SK-N-SH (cell line): ENCODE results near the gene INTS12. TPM values are rescaled to one million over a fixed set of nuclear protein-coding genes. Genes with fewer than 3 reads are reported as not detected.
"Not testable (repeated sequence)": the region's sequence is repeated elsewhere in the genome, so short reads cannot be mapped to it uniquely, and the experiment has no call there.

Source experiments
- CTCF ChIA-PET: fragments of 300-600, 350-600 bp; formaldehyde crosslinking; extraction: SDS; loops from one replicate; lab custom pipeline; 2021; lab: Yijun Ruan, JAX
- POLR2A ChIA-PET: fragments of 350-600 bp; sonication (Branson Sonifier 250); formaldehyde crosslinking; extraction: SDS; loops from one replicate; lab custom pipeline; 2020; ENCODE audit warnings: antibody characterized with exemption, inconsistent platforms; lab: Yijun Ruan, JAX
- DNase-seq: peaks from one replicate; pipeline ENCODE4 v3.0.0; 2012
- H2AFZ ChIP-seq: fragments of 200-600 bp; sonication (generic); 2 replicates; pipeline ENCODE4 v1.8.1; 2016; ENCODE audit warnings: antibody characterized with exemption, mild to moderate bottlenecking, low read depth
- H3F3A ChIP-seq: fragments of 200-600 bp; sonication (generic); replicated peaks from 2 replicates; pipeline ENCODE3; 2016; ENCODE audit warnings: antibody characterized with exemption, mild to moderate bottlenecking; ENCODE audit not compliant: insufficient read depth
- H3K27ac ChIP-seq, 2 experiments: fragments of 200-500 bp in 1 of 2; fragments of 200-600 bp in 1 of 2; sonication (Bioruptor generic) in 1 of 2; sonication (generic), shearing (Covaris generic) in 1 of 2; 2 replicates each; pipeline versions ENCODE4 v1.5.1 to v1.6.1; 2014 to 2016; ENCODE audit warnings: low read depth in 2 of 2, inconsistent platforms in 1 of 2, low read length in 1 of 2, mild to moderate bottlenecking in 1 of 2, mixed read lengths in 1 of 2
- H3K27me3 ChIP-seq: fragments of 200-600 bp; sonication (generic), shearing (Covaris generic); 2 replicates; pipeline ENCODE4 v1.6.1; 2016; ENCODE audit warnings: mixed run types; ENCODE audit not compliant: insufficient read depth
- H3K36me3 ChIP-seq, 2 experiments: fragments of 200-500 bp in 1 of 2; fragments of 200-600 bp in 1 of 2; sonication (Bioruptor generic) in 1 of 2; sonication (generic) in 1 of 2; replicated peaks in 1 of 2; 2 replicates each; pipeline versions ENCODE3 to v1.5.1; 2014 to 2016; ENCODE audit warnings: low read length in 1 of 2, mild to moderate bottlenecking in 1 of 2; ENCODE audit not compliant: insufficient read depth in 2 of 2, control insufficient read depth in 1 of 2
- H3K4me1 ChIP-seq, 2 experiments: fragments of 200-500 bp in 1 of 2; fragments of 200-600 bp in 1 of 2; sonication (Bioruptor generic) in 1 of 2; sonication (generic), shearing (Covaris generic) in 1 of 2; 2 replicates each; pipeline versions ENCODE4 v1.5.1 to v1.6.1; 2014 to 2016; ENCODE audit warnings: low read depth in 1 of 2, low read length in 1 of 2, mixed run types in 1 of 2; ENCODE audit not compliant: insufficient read depth in 2 of 2, control insufficient read depth in 1 of 2
- H3K4me2 ChIP-seq: fragments of 200-600 bp; sonication (generic), shearing (Covaris generic); 2 replicates; pipeline ENCODE4 v1.6.1; 2017; ENCODE audit warnings: mixed run types
- H3K4me3 ChIP-seq, 2 experiments: fragments of 200-500 bp in 1 of 2; fragments of 200-600 bp in 1 of 2; sonication (Bioruptor generic) in 1 of 2; sonication (generic), shearing (Covaris generic) in 1 of 2; 2 replicates each; pipeline versions ENCODE4 v1.5.1 to v1.8.1; 2014 to 2016; ENCODE audit warnings: low read depth in 2 of 2, inconsistent platforms in 1 of 2, low read length in 1 of 2, mild to moderate bottlenecking in 1 of 2, mixed read lengths in 1 of 2, moderate library complexity in 1 of 2
- H3K79me2 ChIP-seq: fragments of 200-600 bp; sonication (generic); 2 replicates; pipeline ENCODE4 v1.8.1; 2017; ENCODE audit warnings: mild to moderate bottlenecking; ENCODE audit not compliant: insufficient read depth
- H3K9ac ChIP-seq: fragments of 200-600 bp; sonication (generic); 2 replicates; pipeline ENCODE4 v1.6.1; 2017; ENCODE audit warnings: mixed run types
- H3K9me2 ChIP-seq: fragments of 200-600 bp; sonication (generic); 2 replicates; pipeline ENCODE4 v1.6.1; 2017; ENCODE audit warnings: mixed run types
- H3K9me3 ChIP-seq: fragments of 200-600 bp; sonication (generic); 2 replicates; pipeline ENCODE4 v1.6.1; 2017; ENCODE audit warnings: mixed run types, mild to moderate bottlenecking, moderate library complexity
- H4K20me1 ChIP-seq: fragments of 200-600 bp; sonication (generic); 2 replicates; pipeline ENCODE4 v1.6.1; 2017; ENCODE audit warnings: mild to moderate bottlenecking, mixed run types; ENCODE audit not compliant: insufficient read depth
- EP300 ChIP-seq, 2 experiments: IDR thresholded peaks; 2 replicates each; pipeline versions ENCODE4 v1.4.0 to v1.6.1; 2012; ENCODE audit warnings: borderline replicate concordance in 1 of 2, low read depth in 1 of 2, low read length in 1 of 2
- FOSL2 ChIP-seq: IDR thresholded peaks from 2 replicates; pipeline ENCODE4 v1.4.0; 2012; ENCODE audit warnings: low read depth, mild to moderate bottlenecking, moderate library complexity, borderline replicate concordance
- WGBS: methylation state at CpG from one replicate; pipeline ENCODE4 v1.1.6; 2017; ENCODE audit warnings: low lambda C conversion rate; 5-methylcytosine and 5-hydroxymethylcytosine counted together
- polyA plus RNA-seq, 3 experiments: library from polyadenylated mRNA; depleted of rRNA; stranded (reverse); fragments of >200 nt; gene quantifications; 2 replicates each; pipeline ENCODE4 v1.2.3, GENCODE V29; 2012
- TF ChIP-seq, protein P1 (sequence below): IDR thresholded peaks from 2 replicates; pipeline ENCODE4 v1.4.0; 2012; ENCODE audit warnings: low read depth

Gene INTS12
- polyA plus RNA-seq, 1 of the 3 experiments (the other 2 are of a cell fraction), result 25.1 TPM

DNA sequence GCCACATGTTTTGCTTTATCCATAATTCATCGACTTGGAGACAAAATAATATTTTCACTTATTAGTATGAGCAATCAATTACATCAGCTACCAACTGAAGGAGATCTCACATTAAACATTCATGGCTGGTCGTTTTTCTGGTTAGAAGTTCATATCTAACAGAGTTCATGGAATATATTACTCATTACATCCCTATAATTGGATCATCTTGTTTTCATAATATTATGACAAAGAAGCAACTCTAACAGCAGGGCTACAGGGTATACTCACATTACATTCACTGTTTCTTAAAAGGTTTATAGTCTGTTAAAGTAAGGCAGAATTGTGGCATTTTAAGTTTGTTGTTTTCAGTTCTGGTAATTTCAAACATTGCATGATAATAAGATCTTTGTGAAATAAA, 33.1 kb upstream of the INTS12 start:
- Histone ChIP-seq H3K27me3 (no peaks in the 10 kb centered on the region), H3K4me1 (no peaks in the 10 kb centered on the region), H3K9me2 (0 out of 2 replicates have a peak, but pooled peaks cover 3% of the 10 kb centered on the region), H3F3A (no peaks in the 10 kb centered on the region), H3K4me2 (no peak overlapping the region), H3K4me3 (no peak overlapping the region), H2AFZ (no peak overlapping the region), H4K20me1 (no peaks in the 10 kb centered on the region), H3K36me3 (peaks cover 3 to 17% of the 10 kb centered on the region in 2 experiments), H3K9me3 (no peaks in the 10 kb centered on the region), H3K9ac (no peak overlapping the region), H3K27ac (peak overlapping the region in 1 of 2 experiments; percentile 61; a peak in 2 of 4 replicates), H3K79me2 (no peaks in the 10 kb centered on the region)
- CTCF ChIA-PET, result interaction anchor here (0.8 kb wide), 1 partner anchor 10 kb away, joined by 3 read pairs; no protein-coding TSS in a partner anchor
- 0 out of 4 replicates have a peak, but pooled peaks of 1 of the 2 experiments have one; percentile 6 for TF ChIP-seq EP300 (IDR thresholded peaks at IDR 0.05; ENCODE audit: borderline replicate concordance in 1 of 2, low read depth in 1 of 2, low read length in 1 of 2)
- no peak for TF ChIP-seq FOSL2
- peak; percentile 10 for DNase-seq
- WGBS, result 42% methylated on average over 2 of the region's 2 CpGs
- POLR2A ChIA-PET, result no interaction called here

DNA sequence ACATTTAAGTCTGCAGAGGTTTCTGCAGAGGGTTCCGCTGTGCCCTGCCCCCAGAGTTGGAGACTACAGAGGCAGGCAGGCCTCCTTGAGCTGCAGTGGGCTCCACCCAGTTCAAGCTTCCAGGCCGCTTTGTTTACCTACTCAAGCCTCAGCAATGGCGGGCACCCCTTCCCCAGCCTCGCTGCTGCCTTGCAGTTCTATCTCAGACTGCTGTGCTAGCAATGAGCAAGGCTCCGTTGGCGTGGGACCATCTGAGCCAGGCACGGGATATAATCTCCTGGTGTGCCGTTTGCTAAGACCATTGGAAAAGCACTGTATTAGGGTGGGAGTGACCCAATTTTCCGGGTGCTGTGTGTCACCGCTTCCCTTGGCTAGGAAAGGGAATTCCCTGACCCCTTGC, 26.7 kb upstream of the INTS12 start:
- H3K4me3 ChIP-seq, H3K36me3 ChIP-seq, H3K79me2 ChIP-seq, H3K9me2 ChIP-seq, H3K9me3 ChIP-seq, H3K4me2 ChIP-seq, H3K27ac ChIP-seq, H4K20me1 ChIP-seq, H3K9ac ChIP-seq, DNase-seq, H3K4me1 ChIP-seq, CTCF ChIA-PET, H2AFZ ChIP-seq, POLR2A ChIA-PET, H3F3A ChIP-seq, H3K27me3 ChIP-seq: not testable (repeated sequence)
- WGBS, result 100% methylated on average over 6 of the region's 10 CpGs

DNA sequence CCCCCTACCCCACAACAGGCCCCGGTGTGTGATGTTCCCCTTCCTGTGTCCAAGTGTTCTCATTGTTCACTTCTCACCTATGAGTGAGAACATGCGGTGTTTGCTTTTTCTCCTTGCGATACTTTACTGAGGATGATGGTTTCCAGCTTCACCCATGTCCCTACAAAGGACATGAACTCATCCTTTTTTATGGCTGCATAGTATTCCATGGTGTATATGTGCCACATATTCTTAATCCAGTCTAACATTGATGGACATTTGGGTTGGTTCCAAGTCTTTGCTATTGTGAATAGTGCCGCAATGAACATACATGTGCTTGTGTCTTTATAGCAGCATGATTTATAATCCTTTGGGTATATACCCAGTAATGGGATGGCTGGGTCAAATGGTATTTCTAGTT, 21.4 kb upstream of the INTS12 start:
- H3F3A ChIP-seq, H3K79me2 ChIP-seq, H3K9ac ChIP-seq, H3K27me3 ChIP-seq, H3K4me3 ChIP-seq, H2AFZ ChIP-seq, CTCF ChIA-PET, H3K4me2 ChIP-seq, H3K9me3 ChIP-seq, H3K27ac ChIP-seq, H3K4me1 ChIP-seq, H4K20me1 ChIP-seq, H3K9me2 ChIP-seq, DNase-seq, POLR2A ChIA-PET: not testable (repeated sequence)
- 94% methylated on average over 4 of the region's 4 CpGs for WGBS
- peaks cover 20 to 32% of the 10 kb centered on the region in 2 experiments for H3K36me3 ChIP-seq

DNA sequence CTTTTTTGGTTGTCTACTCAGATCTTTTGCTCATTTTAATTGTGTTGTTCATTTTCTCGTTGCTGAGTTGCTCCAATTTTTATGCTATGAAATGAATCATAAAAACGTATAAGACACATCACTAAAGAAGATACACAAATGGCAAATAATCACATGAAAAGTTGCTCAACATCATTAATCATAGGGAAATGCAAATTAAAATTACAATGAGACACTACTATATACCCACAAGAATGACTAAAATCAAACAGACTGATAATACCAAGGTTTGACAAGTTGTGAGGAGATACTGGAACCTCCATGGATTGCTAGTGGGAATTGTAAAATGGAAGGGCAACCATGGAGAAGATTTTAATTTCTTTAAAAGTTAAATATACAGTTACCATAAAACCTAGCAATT, 17.1 kb upstream of the INTS12 start:
- Histone ChIP-seq H3K9ac (no peak overlapping the region), H3K27ac (no peak overlapping the region), H4K20me1 (no peaks in the 10 kb centered on the region), H3K9me3 (no peaks in the 10 kb centered on the region), H3K9me2 (no peaks in the 10 kb centered on the region), H3K36me3 (peaks cover 23 to 53% of the 10 kb centered on the region in 2 experiments), H3K79me2 (0 out of 2 replicates have a peak, but pooled peaks cover 4% of the 10 kb centered on the region), H3K4me3 (no peak overlapping the region), H3K27me3 (no peaks in the 10 kb centered on the region), H3F3A (no peaks in the 10 kb centered on the region), H3K4me2 (no peak overlapping the region)
- CTCF ChIA-PET, result no interaction called here
- WGBS, result 73% methylated on average over 2 of the region's 2 CpGs
- TF ChIP-seq, protein P1, sequence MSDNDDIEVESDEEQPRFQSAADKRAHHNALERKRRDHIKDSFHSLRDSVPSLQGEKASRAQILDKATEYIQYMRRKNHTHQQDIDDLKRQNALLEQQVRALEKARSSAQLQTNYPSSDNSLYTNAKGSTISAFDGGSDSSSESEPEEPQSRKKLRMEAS, result no peak
- TF ChIP-seq, all 33 proteins: peak for 0
- POLR2A ChIA-PET, result no interaction called here
- Histone ChIP-seq H2AFZ (no peak overlapping the region), H3K4me1 (no peaks in the 10 kb centered on the region; a peak in 1 of 4 replicates)
- no peak for DNase-seq
